ENCODE measurements around the gene VEGFB. TPM values are rescaled to one million over a fixed set of nuclear protein-coding genes. Genes with fewer than 3 reads are reported as not detected.

VEGFB gene
- total RNA-seq, 1 donor from 2014 or later, result 44.9 TPM

DNA sequence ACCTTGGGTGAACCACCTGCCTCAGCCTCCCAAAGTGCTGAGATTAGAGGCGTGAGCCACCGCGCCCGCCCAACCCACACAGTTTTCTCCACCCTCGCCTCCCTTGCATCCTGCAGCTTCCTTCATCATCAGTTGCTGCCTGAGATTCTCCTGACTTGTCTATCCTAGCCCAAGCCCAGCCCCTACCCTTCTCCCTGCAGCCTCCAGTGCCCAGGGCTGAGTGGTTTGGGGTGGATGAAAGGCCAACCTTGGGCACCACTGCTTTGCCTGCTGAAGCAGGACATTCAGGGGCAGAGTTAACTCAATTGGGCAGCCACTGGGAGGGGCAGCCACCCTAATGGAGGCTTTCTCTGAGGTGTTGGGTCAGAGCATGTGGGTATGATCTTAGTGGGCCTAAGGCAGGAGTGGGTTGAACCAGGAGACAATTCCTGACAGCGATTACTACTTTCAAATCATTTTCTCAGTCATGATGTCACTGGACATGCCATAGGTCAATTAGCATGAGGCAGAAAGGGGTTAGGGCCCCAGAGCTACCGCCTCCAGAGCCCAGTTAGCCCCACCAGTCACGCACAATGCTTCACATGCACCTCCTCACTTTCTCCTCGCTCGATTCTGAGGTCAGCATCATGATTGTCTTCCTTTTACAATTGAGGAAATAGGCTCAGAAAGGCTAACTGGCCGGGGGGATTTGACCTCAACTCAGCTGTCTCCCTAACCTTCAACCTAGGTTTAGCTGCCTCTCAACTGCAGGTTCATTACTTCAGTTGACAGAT, 5.5 kb downstream of the VEGFB start:
- no peak for DNase-seq (ENCODE audit: extremely low spot score in 2 of 2)
- H3K4me1 ChIP-seq, result peaks cover 61% of the 10 kb centered on the region
- peak overlapping the region; percentile 87 to 99 for H3K4me3 ChIP-seq
- H3K27me3 ChIP-seq, result no peaks in the 10 kb centered on the region
- intact Hi-C loops (cut with DNase I), result loop anchor here (2.0 to 5.0 kb wide), 2 partner anchors 67 to 77 kb away; partner anchors contain the start of genes ESRRA and TRMT112
- H3K27ac ChIP-seq, result peak overlapping the region; percentile 100
- H3K9me3 ChIP-seq, result no peaks in the 10 kb centered on the region
- H3K36me3 ChIP-seq, result peaks cover 0 to 30% of the 10 kb centered on the region in 2 donors
- no peak for TF ChIP-seq POLR2A (IDR thresholded peaks at IDR 0.05)
- TF ChIP-seq POLR2AphosphoS5 (IDR thresholded peaks at IDR 0.05; ENCODE audit: insufficient read depth in 1 of 2, low read depth in 1 of 2), result no peak
- TF ChIP-seq, protein P1, sequence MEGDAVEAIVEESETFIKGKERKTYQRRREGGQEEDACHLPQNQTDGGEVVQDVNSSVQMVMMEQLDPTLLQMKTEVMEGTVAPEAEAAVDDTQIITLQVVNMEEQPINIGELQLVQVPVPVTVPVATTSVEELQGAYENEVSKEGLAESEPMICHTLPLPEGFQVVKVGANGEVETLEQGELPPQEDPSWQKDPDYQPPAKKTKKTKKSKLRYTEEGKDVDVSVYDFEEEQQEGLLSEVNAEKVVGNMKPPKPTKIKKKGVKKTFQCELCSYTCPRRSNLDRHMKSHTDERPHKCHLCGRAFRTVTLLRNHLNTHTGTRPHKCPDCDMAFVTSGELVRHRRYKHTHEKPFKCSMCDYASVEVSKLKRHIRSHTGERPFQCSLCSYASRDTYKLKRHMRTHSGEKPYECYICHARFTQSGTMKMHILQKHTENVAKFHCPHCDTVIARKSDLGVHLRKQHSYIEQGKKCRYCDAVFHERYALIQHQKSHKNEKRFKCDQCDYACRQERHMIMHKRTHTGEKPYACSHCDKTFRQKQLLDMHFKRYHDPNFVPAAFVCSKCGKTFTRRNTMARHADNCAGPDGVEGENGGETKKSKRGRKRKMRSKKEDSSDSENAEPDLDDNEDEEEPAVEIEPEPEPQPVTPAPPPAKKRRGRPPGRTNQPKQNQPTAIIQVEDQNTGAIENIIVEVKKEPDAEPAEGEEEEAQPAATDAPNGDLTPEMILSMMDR (IDR thresholded peaks at IDR 0.05), result no peak

DNA sequence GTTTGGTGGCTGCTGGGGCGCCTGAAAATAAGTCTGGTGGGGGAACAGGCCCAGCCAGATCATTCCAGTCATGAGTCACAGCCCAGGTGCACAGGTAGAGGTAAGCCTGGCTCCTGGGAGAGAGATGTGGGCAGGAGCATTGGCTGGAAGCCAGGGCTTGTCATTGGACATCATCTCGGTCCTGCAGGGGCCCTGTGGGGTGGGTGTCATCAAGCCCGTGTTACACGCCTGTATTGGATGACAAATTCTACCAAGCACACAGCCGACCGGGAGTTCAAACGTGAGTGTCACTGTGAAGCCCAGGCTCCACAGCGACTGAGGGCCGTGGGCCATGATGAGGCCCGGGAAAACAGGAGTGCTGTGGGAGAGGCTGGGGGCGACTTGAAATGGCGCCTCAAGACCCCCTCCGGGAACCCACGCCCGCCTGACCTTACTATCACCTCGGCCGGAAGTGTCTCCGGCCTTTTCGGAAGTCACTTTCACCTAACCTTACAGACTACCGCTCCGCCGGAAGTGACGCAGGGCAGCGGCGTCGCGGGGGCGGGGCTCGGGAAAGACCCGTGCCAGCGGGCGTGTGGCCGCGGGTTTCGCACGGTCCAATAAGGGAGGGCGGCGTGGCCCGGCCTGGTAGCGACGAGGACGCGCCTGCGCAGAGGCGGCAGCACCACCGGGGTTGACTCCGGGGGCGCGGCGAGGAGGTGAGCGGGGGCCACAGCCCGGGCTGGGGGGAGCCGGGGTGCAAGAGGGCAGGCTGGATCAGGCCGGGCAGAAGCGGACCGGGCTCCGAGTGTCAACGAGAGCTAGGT, 6.3 kb downstream of the VEGFB start, which contains the start of gene FKBP2:
TSS of gene FKBP2 (plus strand) at position 661 of the 806 bp plus-strand sequence. CDS start 1,293 bp downstream, outside the sequence.
- peak within 1 kb of the TSS; percentile 87 to 99 for H3K4me3 ChIP-seq
- intact Hi-C loops (cut with DNase I), result loop anchor here (2.0 kb wide), 1 partner anchor 76 kb away; the partner anchor contains the start of gene TRMT112
- H3K9me3 ChIP-seq, result no peaks in the 10 kb centered on the region
- peak in 1 of 2 donors; percentile 99 for DNase-seq (ENCODE audit: extremely low spot score in 2 of 2)
- H3K27me3 ChIP-seq, result no peaks in the 10 kb centered on the region
- TF ChIP-seq POLR2A (IDR thresholded peaks at IDR 0.05) (peak in 1 of 2 donors; percentile 65), POLR2AphosphoS5 (IDR thresholded peaks at IDR 0.05; ENCODE audit: insufficient read depth in 1 of 2, low read depth in 1 of 2) (peak; percentile 85 to 98)
- TF ChIP-seq, protein P1 (IDR thresholded peaks at IDR 0.05), result no peak
- peaks cover 0 to 30% of the 10 kb centered on the region in 2 donors for H3K36me3 ChIP-seq
- H3K4me1 ChIP-seq, result peaks cover 61% of the 10 kb centered on the region
- peak within 1 kb of the TSS; percentile 100 for H3K27ac ChIP-seq

DNA sequence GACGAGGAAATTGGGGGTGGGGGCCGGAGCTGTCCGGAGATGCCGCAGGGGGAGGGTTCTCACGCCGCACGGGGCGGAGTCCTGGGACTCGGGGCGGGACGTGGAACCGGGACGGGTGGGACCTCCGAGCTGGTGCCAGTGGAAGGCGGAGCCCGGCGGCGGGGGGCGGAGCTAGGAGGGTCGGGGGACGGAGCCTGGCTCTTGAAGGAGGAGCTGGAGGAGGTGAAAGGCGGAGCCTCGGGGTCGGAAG, 6.8 kb downstream of the VEGFB start:
- Histone ChIP-seq H3K36me3 (peaks cover 0 to 30% of the 10 kb centered on the region in 2 donors), H3K4me3 (peak overlapping the region; percentile 87 to 99), H3K27me3 (no peaks in the 10 kb centered on the region), H3K4me1 (peaks cover 61% of the 10 kb centered on the region), H3K27ac (peak overlapping the region; percentile 100), H3K9me3 (no peaks in the 10 kb centered on the region)
- intact Hi-C loops (cut with DNase I), result loop anchor here (2.0 kb wide), 1 partner anchor 76 kb away; the partner anchor contains the start of gene TRMT112
- TF ChIP-seq, protein P1 (IDR thresholded peaks at IDR 0.05), result no peak
- no peak for TF ChIP-seq POLR2A (IDR thresholded peaks at IDR 0.05)
- no peak for TF ChIP-seq POLR2AphosphoS5 (IDR thresholded peaks at IDR 0.05; ENCODE audit: insufficient read depth in 1 of 2, low read depth in 1 of 2)
- DNase-seq (ENCODE audit: extremely low spot score in 2 of 2), result peak; percentile 99 to 100

DNA sequence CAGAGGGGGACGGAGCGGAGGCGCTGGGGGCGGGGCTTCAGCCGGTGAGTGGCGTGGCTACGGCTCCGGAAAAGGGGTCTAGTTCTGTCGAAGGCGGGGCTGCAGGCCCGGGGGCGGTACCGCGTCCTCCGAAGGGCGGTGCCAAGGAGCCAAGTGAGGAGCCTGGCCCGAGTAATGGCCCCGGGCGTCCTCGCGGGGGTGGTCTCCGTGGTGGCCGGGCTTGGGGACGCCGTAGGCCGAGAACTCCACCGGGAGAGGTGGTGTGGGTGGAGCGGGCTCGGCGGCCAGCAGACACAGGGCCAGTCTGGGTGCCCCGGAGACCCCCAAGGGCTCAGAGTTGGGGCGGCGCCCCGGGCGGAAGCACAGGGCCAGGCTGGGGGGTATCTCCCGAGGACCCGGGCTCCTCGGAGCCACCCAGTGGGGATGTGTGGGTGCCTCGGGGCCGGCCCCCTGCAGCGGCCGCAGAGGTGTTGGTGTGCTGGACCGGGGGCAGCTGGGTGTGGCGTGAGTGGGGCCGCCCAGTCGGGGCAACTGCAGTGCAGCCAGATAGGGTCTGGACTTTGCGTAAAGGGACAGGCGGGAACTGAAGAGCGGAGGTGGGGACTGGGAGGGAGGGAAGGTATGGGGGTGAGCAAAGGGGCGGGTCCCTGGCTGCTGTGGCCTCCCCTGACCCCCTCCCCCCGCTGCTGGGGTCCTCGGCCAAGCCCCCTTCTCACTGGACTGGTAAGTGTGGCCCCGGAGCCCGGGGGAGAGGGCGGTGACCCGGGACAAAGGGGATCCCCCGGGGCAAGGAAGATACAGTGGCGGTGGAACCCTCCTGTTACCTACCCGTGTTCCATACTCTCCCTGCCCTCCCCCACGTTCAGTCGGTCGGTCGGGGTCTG, 7.3 kb downstream of the VEGFB start:
- DNase-seq (ENCODE audit: extremely low spot score in 2 of 2), result no peak
- intact Hi-C loops (cut with DNase I), result loop anchor here (2.0 kb wide), 1 partner anchor 75 kb away; the partner anchor contains the start of gene TRMT112
- Histone ChIP-seq H3K27me3 (no peaks in the 10 kb centered on the region), H3K9me3 (no peaks in the 10 kb centered on the region), H3K4me1 (peaks cover 61% of the 10 kb centered on the region), H3K4me3 (peak overlapping the region; percentile 87 to 99), H3K27ac (peak overlapping the region; percentile 100), H3K36me3 (peaks cover 0 to 30% of the 10 kb centered on the region in 2 donors)
- TF ChIP-seq POLR2A (IDR thresholded peaks at IDR 0.05) (peak in 1 of 2 donors; percentile 86), POLR2AphosphoS5 (IDR thresholded peaks at IDR 0.05; ENCODE audit: insufficient read depth in 1 of 2, low read depth in 1 of 2) (peak; percentile 68 to 92)
- TF ChIP-seq, protein P1 (IDR thresholded peaks at IDR 0.05), result no peak
